SK-N-SH treated with all-trans-retinoic acid at 6 μM for 48 hours (cell line): Measurements from ENCODE around the gene ROCK2.

Experiments used
- ATAC-seq: fragments of 200-7000 bp; cut with Tn5 transposase; 3 replicates; pipeline ENCODE4 v1.9.1; 2020; ENCODE audit warnings: mild to moderate bottlenecking, moderate library complexity
- ARNTL ChIP-seq: fragments of 450-650 bp; formaldehyde crosslinking; IDR thresholded peaks from 2 replicates; pipeline ENCODE4 v1.5.0; 2020; ENCODE audit warnings: low read depth, mild to moderate bottlenecking, moderate library complexity, borderline replicate concordance
- BACH2 ChIP-seq: fragments of 250-450 bp; sonication (Bioruptor Pico); IDR thresholded peaks from 2 replicates; pipeline ENCODE4 v1.9.0; 2021; ENCODE audit warnings: mild to moderate bottlenecking, borderline replicate concordance
- CSDC2 ChIP-seq: fragments of 250-450 bp; sonication (Bioruptor Pico); IDR thresholded peaks from 2 replicates; pipeline ENCODE4 v1.5.0; 2020; ENCODE audit warnings: mild to moderate bottlenecking, moderate library complexity
- CSRNP3 ChIP-seq: fragments of 250-450 bp; sonication (Bioruptor Pico); IDR thresholded peaks from 2 replicates; pipeline ENCODE4 v1.5.1; 2021; ENCODE audit warnings: mild to moderate bottlenecking, moderate library complexity
- ESRRG ChIP-seq: fragments of 250-450 bp; sonication (Bioruptor Pico); IDR thresholded peaks from 2 replicates; pipeline ENCODE4 v1.6.1; 2021; ENCODE audit warnings: mild to moderate bottlenecking
- GLIS3 ChIP-seq: fragments of 250-450 bp; sonication (Bioruptor Pico); IDR thresholded peaks from 2 replicates; pipeline ENCODE4 v1.5.0; 2020; ENCODE audit warnings: mild to moderate bottlenecking, moderate library complexity
- PATZ1 ChIP-seq: fragments of 250-450 bp; sonication (Bioruptor Pico); IDR thresholded peaks from 2 replicates; pipeline ENCODE4 v1.8.0; 2020; ENCODE audit warnings: mild to moderate bottlenecking, moderate library complexity, borderline replicate concordance
- PPARA ChIP-seq: fragments of 250-450 bp; sonication (Bioruptor Pico); IDR thresholded peaks from 2 replicates; pipeline ENCODE4 v1.5.0; 2020; ENCODE audit warnings: mild to moderate bottlenecking, borderline replicate concordance
- RARB ChIP-seq: fragments of 250-450 bp; sonication (Bioruptor Pico); IDR thresholded peaks from 2 replicates; pipeline ENCODE4 v1.8.0; 2021; ENCODE audit warnings: mild to moderate bottlenecking, moderate library complexity
- TCF4 ChIP-seq: fragments of 250-450 bp; sonication (Bioruptor Pico); IDR thresholded peaks from 2 replicates; pipeline ENCODE4 v1.8.0; 2021; ENCODE audit warnings: mild to moderate bottlenecking, moderate library complexity, borderline replicate concordance
- ZFP3 ChIP-seq: fragments of 250-450 bp; sonication (Bioruptor Pico); IDR thresholded peaks from 2 replicates; pipeline ENCODE4 v1.5.0; 2020; ENCODE audit warnings: mild to moderate bottlenecking, moderate library complexity
- ZFP30 ChIP-seq: fragments of 450-650 bp; formaldehyde crosslinking; IDR thresholded peaks from 2 replicates; pipeline ENCODE4 v1.5.0; 2022; ENCODE audit warnings: mild to moderate bottlenecking, moderate library complexity
- ZNF70 ChIP-seq: fragments of 450-650 bp; formaldehyde crosslinking; IDR thresholded peaks from 2 replicates; pipeline ENCODE4 v1.5.0; 2020; ENCODE audit warnings: mild to moderate bottlenecking, moderate library complexity
- TF ChIP-seq, protein P1 (sequence below): fragments of 250-450 bp; sonication (Bioruptor Pico); IDR thresholded peaks from 2 replicates; pipeline ENCODE4 v1.5.0; 2020; ENCODE audit warnings: mild to moderate bottlenecking, moderate library complexity
- TF ChIP-seq, protein P2 (sequence below): fragments of 250-450 bp; sonication (Bioruptor Pico); IDR thresholded peaks from 2 replicates; pipeline ENCODE4 v1.8.0; 2021; ENCODE audit warnings: low read depth, mild to moderate bottlenecking, moderate library complexity, borderline replicate concordance

Gene ROCK2

DNA sequence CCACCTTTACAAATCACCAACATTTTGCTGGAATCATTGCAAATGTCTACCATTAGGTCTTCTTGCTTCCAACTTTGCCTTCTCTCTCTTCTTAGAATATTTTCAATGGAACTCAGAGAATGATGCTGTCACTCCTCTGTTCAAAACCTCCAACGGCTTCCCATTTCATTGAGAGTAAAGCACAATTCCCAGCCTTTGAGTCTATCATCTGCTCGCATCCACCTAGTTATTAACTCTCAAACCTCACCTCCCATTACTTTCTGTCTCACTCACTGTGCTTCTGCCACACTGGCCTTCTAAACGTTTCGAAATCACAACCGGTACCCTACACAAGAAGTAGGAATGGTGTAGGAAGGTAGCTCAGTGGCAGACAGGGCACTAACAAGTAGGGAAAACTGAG, 40.0 kb downstream of the ROCK2 start (continued):
- TF ChIP-seq, protein P1, sequence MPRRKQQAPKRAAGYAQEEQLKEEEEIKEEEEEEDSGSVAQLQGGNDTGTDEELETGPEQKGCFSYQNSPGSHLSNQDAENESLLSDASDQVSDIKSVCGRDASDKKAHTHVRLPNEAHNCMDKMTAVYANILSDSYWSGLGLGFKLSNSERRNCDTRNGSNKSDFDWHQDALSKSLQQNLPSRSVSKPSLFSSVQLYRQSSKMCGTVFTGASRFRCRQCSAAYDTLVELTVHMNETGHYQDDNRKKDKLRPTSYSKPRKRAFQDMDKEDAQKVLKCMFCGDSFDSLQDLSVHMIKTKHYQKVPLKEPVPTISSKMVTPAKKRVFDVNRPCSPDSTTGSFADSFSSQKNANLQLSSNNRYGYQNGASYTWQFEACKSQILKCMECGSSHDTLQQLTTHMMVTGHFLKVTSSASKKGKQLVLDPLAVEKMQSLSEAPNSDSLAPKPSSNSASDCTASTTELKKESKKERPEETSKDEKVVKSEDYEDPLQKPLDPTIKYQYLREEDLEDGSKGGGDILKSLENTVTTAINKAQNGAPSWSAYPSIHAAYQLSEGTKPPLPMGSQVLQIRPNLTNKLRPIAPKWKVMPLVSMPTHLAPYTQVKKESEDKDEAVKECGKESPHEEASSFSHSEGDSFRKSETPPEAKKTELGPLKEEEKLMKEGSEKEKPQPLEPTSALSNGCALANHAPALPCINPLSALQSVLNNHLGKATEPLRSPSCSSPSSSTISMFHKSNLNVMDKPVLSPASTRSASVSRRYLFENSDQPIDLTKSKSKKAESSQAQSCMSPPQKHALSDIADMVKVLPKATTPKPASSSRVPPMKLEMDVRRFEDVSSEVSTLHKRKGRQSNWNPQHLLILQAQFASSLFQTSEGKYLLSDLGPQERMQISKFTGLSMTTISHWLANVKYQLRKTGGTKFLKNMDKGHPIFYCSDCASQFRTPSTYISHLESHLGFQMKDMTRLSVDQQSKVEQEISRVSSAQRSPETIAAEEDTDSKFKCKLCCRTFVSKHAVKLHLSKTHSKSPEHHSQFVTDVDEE (CRISPR knock-in tag), result no peak
- TF ChIP-seq PPARA (CRISPR knock-in tag) (no peak), RARB (CRISPR knock-in tag) (no peak)
- TF ChIP-seq, all 23 proteins: peak for 0

GRCh38 chr2:11303290-11304013, 41.0 kb downstream of the ROCK2 start:
- no peak for ATAC-seq
- no peak for TF ChIP-seq ZNF70 (CRISPR knock-in tag)
- TF ChIP-seq, all 23 proteins: peak for 0

DNA sequence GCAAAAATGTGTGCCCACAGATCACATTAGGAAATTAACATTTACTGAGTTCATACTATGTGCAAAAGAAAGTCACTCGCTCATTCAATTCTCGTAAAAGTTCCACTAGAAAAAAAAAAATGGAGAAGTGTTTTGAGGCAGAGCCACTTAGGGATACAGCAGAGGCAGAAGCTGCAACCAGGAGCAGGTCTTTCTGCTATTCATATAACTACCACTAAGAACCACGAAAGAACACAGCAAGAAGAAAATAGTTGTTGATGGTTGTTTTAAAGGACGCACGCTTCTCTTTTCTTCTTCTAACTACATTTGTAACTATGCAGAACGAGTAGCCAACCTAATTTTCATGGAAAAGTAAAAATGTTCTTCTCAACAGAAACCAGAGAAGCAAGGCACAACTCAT, 45.0 kb downstream of the ROCK2 start:
- ATAC-seq, result no peak
- no peak for TF ChIP-seq ESRRG (CRISPR knock-in tag)
- TF ChIP-seq ZFP3 (CRISPR knock-in tag), result no peak
- TF ChIP-seq, protein P2, sequence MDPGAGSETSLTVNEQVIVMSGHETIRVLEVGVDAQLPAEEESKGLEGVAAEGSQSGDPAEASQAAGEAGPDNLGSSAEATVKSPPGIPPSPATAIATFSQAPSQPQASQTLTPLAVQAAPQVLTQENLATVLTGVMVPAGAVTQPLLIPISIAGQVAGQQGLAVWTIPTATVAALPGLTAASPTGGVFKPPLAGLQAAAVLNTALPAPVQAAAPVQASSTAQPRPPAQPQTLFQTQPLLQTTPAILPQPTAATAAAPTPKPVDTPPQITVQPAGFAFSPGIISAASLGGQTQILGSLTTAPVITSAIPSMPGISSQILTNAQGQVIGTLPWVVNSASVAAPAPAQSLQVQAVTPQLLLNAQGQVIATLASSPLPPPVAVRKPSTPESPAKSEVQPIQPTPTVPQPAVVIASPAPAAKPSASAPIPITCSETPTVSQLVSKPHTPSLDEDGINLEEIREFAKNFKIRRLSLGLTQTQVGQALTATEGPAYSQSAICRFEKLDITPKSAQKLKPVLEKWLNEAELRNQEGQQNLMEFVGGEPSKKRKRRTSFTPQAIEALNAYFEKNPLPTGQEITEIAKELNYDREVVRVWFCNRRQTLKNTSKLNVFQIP (CRISPR knock-in tag), result no peak
- TF ChIP-seq, protein P1 (CRISPR knock-in tag), result no peak
- no peak for TF ChIP-seq GLIS3 (CRISPR knock-in tag)
- TF ChIP-seq TCF4 (CRISPR knock-in tag), result no peak
- TF ChIP-seq PATZ1, result no peak
- no peak for TF ChIP-seq PPARA (CRISPR knock-in tag)
- no peak for TF ChIP-seq CSRNP3
- no peak for TF ChIP-seq CSDC2 (CRISPR knock-in tag)
- no peak for TF ChIP-seq RARB (CRISPR knock-in tag)
- no peak for TF ChIP-seq ZFP30 (CRISPR knock-in tag)

- ATAC-seq, result no peak
- TF ChIP-seq PPARA (CRISPR knock-in tag) (no peak), BACH2 (no peak), ARNTL (CRISPR knock-in tag) (no peak), RARB (CRISPR knock-in tag) (no peak)
Measured at GRCh38 chr2:11298592-11298991, 45.8 kb downstream of the ROCK2 start.
